Stimulated activated naive CD4-positive, alpha-beta T cell treated with Interleukin-2 at 50 U/mL for 16 hours (primary cell): Measurements from ENCODE around the gene CMIP.
A peak's percentile ranks its signal among the peaks of the same experiment; 100 is the strongest.
"Not testable (repeated sequence)": the region's sequence is repeated elsewhere in the genome, so short reads cannot be mapped to it uniquely, and the experiment has no call there.

Experiments used
- DNase-seq: peaks from one replicate; lab custom pipeline; 2025; lab: John Stamatoyannopoulos, UW

Gene CMIP

DNA sequence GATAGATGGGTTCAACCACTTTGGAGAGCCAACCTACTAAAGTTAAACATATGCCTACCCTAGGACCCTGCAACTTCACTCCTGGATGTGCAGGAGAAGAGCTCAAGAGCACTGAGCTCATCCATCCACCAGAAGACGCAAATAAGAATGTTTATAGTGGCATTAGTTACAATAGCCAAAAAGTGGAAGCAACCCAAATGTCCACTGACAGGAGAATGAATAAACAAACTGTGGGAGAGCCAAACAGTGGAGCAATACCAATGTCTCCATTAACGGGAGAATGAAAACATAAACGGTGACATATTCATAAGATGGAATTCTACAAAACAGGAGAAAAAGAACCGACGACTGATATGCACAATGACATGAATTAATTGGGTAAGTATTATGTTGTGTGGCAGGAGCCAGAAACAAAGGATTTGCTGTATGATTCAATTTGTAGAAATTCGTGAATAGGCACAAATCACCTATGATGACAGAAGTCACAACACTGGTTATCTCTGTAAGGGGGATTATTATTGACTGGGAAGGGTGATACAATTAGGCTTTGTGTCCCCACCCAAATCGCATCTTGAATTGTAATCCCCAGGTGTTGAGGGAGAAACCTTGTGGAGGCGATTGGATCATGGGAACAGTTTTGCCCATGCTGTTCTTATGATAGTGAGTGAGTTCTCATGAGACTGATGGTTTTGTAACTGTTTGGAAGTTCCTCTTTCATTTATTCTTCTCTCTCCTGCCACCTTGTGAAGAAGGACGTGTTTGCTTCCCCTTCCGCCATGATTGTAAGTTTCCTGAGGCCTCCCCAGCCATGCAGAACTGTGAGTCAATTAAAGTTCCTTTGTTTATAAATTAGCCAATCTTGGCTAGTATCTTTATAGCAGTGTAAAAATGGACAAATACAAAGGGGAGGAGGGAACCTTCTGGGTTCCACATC lies 276.6 kb downstream of the CMIP start:
- no peak for DNase-seq

DNA sequence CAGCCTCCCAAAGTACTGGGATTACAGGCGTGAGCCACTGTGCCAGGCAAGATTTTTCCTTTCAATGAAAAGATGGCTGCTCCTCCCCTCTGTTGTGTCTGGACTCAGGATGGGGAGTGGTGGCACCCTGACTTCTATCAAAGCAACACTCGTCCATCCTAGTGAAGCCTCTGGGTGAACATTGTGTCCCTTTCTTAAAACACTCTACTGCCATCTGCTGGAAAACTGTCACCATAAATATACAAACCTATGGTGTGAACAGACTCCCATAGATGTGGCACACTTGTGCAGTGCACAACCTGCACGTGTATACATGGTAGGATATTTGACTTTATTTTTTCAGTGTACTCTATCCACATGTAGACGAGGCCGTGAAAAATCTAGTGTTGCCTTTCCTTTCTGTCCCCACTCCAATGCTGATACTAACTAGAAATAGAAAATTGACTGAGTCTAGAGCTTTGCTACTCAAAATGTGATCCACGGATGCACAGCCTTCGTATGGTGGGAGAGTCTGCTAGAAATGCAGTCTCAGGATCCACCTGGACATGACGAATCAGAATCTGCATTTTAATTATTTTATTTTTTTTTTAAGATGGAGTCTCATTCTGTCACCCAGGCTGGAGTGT lies 278.6 kb downstream of the CMIP start:
- no peak for DNase-seq

DNA sequence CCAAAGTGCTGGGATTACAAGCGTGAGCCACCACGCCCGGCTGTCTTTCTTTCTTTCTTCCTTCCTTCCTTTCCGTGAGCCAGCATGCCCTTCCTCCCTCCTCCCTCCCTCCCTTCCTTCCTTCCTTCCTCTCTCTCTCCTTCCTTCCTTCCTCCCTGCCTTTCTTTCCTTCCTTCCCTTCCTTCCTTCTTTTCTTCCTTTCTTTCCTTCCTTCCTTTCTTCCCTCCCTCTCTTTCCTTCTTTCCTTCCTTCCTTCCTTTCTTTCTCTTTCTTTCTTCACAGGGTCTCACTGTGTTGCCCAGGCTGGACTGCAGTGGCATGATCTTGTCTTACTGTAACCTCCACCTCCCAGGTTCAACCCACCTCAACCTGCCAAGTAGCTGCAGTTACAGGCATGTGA lies 283.8 kb downstream of the CMIP start:
- no peak for DNase-seq

DNA sequence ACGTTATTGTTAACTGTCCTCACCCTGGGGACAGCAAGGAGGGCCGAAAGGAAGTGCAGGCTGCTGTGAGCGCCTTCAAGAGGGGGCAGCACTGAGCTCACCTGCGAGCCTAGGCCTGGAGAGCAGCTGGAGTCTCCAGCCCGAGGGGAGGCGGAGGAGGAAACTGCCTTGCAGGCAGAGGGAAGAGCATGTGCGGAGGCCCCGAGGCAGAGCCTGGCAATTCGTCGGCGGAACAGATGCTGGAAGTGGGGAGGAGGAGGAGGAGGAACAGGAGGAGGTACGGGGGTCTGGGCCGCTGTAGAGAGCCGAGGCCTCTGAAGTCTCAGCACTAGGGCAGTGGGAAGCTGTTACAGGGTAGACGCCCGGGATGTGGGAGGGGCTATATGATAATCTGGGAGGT lies 284.8 kb downstream of the CMIP start:
- DNase-seq = no peak

DNA sequence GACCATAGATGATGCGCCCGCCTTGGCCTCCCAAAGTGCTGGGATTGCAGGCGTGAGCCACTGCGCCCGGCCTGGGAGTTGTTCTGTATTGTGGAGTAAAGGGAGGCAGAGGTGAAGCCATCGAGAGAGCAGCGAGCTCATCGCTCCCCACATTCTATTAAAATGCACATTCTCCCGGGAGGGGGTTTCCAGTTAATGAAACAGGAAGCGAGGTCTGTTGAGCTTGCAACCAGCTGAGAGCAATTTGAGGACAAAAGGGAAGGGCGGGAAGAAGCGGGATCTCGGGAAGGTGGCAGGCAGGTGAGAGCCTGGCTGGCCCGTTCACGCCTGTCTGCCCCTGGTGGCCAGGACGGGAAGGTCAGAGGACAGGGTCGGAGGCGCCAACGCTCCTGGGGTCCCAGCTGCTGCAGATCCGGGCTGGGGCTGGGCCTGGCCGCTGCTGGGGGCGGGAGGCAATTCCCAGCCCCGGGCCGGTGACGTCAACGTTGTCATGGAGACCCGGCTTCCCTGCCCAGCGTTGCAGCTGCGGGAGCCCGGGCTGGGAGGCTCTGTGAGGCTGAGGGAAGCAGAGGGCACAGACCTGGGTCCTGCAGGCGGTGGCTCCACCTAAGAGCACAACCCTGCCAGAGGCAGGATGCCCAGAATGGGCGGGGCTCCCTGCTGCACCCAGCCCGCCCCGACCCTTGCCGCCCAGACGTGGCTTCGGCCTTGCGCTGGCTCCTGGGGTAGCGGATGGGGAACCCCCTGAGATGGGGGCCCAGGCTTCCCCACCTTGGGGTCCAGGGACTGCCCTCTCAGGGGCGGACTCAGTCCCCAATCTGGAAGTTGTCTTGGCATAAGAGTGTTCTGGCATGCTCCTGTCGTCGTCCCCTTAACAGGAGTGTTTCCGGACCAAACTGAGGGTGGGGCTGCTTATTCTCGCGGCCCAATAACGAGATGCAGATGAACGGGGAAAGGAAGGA lies 285.8 kb downstream of the CMIP start:
- peak; percentile 56 for DNase-seq

DNA sequence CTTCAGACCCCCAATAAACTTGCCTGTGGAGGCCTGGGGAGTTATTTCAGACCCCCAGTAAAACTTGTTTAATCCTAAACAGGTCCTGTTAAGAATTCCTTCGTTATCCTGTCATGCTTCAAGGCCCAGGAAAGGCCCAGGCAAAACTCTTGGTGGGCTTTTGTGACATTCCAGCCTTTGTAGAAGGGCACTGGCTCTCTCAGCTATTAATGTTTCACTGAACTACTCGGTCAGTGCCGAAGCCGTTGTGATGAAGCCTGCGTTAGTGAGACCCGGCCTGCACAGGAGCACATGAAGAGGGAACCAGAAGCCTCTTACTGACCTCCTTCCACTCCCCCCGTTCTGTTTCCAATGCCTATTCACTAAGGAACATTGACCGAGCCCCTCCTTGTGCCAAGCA lies 287.0 kb downstream of the CMIP start:
- no peak for DNase-seq

DNA sequence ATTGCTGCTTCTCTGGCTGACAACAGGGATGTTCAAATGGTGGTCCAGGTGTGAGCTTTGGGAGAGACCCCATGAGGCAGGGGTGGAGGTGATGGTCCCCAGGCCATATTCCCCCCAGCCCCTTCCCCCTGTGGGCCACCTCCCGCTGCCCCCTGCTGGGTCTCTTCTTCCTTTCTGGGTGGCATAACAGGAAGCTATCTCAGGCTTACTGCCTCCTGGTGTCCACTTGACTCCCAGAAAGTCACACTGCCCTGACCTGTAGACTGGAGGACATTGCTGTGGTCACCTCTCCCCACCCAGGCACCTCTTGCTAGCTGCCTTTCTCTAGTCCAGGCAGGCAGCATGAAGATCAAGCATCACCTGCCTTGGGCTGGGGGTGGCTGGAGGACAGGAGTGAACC lies 288.1 kb downstream of the CMIP start:
- DNase-seq = no peak

DNA sequence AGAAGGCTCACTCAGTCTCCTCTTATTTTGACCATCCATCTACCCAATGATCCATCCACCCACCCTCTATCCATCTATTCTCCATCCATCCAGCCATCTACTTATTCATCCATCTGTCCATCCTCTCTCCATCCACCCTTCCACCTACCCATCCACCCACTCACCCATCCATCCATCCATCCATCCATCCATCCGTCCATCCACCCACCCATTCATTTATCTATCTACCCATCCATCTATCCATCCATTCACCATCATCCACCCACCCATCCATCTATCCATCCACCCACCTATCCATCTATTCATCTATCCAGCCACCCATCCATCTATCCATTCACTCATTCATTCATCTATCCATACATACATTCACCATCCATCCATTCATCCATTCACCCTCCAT lies 288.7 kb downstream of the CMIP start:
- DNase-seq = no peak

DNA sequence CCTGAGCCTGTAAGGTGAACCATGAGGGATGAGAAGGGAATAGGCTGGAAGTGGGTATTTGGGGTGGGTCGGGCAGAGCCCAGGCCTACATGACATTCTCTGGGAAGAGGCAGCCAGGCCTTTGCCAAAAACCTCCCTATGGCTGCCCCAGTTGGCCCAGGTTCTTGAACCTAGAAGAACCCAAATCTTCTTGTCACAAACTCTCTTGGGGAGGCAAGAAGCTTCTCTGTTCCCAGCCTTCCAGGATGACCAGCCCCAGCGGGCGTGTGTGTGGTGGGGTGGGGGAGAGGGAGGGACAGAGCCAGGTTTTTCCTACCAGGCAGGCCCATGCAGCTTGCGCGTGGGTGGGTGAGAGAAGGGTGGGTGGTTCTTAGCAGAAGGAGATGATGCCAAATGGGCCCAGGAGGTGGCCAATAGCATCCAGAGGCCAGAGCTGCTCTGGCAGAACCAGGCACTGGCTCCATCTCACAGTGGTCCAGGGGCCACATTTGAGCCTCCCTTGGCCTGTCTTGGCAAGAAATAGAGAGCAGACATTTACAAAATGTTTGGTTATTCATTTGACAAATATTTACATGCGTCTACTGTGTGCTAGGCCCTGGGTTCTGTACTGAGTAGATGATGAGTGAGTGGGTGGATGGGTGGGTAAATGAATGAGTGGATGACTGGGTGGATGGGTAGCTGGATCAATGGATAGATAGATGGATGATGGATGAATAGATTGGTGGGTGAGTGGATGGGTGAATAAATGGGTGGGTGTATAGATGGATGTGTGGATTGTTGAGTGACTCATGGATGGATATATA lies 290.2 kb downstream of the CMIP start:
- no peak for DNase-seq

DNA sequence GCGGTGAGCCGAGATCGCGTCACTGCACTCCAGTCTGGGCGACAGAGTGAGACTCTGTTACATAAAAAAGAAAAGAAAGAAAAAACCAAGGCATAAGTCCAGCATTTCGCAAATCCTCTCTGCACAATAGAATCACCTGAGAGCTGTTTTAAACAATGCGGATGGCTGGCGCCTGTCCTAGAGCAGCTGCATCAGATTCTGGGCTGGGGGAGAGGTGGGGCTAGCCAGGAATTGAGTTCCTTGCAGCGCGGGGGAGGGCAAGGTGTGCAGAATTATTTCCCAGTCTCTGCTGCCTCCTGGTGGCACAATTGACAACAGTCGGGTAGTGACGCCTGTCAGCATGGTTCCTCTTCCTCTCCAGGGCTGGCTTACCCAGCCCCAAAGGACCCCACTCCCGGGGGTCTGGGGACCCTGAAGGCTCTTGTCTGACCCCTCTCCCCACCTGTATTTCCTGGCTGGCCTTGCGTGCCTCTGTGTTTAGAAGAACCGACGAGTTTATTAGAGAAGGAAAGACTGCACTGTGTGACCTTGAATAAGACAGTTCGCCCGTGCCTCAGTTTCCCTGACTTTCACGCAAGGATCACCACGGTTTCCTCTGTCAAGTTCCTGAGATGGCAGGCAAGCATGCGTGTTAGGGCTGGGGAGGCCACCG lies 293.4 kb downstream of the CMIP start:
- DNase-seq = peak; percentile 76

DNA sequence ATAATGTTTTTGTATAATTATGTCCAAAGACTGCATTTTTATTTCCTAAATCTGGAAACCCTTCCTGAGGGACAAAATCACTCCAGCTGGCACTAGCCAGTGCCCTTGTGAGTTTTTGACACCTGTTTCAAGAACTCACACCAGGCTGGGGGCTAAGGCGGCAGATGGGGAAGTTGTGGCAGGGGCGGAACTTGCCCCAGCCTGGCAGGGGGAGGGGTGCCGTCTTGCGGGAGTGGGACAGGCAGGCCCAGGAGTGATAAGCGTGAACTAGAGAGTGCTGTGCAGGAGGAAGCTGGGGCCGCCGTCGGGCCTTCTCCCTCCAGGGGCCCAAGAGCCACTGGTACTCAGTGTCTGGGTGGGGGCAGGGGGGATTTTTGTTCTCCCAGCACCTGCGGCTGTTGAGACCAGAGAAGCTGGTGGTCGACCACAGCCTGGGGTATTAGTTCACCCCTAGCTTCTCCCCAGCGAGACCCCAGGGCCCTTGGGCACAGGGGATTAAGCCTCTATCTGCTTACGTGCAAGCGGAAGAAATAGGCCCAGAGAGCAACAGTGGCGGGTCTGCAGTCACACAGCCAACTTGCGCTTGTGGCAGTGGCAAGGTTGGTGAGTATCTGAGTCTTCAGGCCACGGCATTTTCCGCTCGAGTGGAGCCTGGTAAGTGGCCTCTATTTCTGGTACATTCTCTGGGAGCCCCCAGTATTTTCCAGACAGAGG lies 294.3 kb downstream of the CMIP start:
- DNase-seq = no peak

DNA sequence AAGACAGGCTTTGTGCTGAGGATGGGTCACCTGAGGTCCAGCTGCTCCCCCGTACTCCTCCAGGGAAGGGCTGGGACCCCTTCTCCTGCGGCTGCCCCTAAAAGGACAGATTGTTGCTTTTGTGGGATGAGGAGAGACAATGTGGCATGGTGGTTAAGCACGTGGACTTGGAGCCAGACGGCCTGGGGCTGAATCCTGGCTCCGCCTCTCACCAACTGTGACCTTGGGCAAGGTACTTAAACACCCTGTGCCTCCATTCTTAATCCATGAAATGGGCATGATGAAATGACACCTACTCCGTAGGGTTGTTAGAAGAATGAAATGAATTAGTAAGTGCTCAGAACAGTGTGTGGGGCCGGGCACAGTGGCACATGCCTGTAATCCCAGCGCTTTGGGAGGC lies 294.9 kb downstream of the CMIP start:
- no peak for DNase-seq

DNA sequence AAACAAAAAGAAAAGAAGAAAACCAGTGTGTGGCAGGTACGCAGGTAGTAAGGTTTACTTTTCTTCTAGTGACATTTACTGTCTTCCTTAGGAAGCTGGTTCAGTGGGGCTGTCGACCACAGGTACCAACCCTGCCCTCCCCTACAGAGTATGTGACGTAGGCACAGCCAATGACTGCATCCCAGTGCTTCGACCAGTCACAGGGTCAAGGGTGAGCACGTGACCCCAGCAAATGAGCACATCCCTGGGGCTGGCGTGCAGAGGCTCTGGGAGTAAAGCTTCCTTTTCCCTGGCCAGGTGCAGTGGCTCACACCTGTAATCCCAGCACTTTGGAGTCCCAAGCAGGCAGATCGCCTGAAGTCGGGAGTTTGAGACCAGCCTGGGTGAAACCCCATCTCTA lies 295.6 kb downstream of the CMIP start:
- no peak for DNase-seq

DNA sequence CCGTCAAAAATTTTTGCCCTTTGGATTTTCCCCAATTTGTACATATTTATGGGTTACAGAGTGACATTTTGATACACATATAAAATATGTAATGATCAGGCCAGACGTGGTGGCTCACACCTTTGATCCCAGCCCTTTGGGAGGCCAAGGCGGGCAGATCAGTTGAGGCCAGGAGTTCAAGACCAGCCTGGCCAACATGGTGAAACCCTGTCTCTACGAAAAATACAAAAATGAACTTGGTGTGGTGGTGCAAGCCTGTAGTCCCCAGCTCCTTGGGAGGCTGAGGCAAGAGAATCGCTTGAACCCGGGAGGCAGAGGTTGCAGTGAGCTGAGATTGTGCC lies 296.8 kb downstream of the CMIP start:
- DNase-seq = not testable (repeated sequence)

DNA sequence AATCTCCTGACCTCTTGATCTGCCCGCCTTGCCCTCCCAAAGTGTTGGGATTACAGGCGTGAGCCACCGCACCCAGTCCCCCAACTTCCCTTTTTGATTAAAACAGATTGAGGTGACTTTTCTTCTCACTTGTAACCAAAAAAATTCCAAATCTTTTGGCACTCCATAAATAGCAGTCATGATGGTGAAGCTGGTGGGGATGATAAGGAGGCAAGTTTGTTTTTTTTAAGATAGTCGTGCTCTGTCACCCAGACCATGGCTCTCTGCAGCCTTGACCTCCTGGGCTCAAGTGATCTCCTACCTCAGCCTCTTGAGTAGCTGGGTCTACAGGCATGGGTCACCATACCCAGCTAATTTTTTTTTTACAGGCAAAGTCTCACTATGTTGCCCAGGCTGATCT lies 299.8 kb downstream of the CMIP start:
- no peak for DNase-seq

DNA sequence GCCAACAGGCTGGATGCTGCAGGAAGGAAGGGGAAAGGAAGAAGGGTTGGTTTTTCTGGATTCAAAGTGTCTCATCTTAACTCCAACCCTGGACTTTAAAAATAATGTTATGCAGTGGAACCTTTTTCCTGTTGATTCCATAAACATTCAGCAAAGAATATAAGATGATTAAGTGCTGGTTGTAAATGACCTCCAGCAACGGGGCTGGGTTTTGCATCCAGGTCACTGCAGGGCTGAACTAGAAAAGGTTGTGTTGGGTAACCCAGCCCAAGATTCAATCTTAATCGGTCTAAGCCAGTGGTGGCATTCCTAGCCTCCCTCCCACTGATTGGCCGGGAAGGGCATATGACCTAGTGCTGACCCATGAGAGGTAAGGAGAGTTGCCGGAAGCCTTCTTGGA lies 300.3 kb downstream of the CMIP start:
- no peak for DNase-seq

DNA sequence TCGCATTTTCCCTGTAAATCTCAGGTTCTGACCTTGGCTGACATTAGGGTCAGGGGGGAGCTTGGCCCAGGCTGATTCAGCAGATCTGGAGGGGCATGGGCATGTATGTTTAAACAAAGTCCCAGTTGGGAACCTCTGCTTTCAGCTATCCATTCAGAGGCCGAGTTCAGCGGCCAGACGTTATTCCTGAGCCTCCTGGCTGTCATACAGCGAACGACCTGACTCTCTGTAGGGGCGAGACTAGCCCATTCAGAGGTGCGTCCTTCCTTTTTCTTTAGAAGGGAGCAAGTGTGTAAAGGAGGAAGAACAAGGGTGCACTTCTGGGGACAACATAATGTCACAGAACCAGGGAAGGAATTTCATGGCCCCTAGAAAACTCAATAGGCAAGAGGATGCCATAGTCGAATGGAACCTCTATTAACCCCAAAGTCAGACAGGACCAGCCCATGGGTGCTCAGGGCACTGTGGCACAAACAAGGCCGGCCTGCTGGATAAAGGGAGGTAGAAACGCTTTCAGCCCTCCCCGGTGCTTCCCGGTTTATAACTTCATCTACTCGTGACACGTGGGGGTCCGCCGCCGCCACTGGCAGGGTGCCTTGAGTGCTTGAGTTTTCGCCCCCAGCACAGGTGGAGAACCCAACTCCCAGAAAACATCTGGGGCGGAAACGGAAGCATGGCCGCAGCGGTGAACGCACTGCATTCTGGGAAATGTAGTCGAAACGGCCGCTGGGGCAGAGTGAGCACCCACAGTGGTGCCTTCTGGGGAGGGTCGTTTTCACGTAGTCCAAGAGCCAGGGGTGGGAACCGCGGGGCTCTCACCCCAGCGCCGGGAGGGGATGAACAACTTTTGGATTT lies 301.3 kb downstream of the CMIP start:
- DNase-seq = peak; percentile 70

DNA sequence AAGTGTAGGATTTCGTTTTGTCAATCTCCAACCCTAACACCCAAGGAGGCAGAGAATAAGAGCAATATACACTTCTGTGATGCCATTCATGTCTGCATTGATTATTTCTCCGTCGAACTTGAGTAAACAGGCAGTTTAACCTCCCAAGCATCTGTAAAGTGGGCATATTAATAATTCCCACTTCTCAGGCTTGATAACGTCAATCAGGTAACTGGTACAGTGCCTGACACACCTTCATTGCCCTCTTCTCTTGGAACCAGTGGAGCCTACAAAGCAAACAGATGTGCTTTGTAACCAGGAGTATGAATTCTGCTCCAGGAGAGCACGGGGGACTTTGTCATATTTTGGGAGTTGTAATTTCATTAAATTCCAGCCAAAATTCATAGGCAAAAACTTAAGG lies 302.0 kb downstream of the CMIP start:
- no peak for DNase-seq

DNA sequence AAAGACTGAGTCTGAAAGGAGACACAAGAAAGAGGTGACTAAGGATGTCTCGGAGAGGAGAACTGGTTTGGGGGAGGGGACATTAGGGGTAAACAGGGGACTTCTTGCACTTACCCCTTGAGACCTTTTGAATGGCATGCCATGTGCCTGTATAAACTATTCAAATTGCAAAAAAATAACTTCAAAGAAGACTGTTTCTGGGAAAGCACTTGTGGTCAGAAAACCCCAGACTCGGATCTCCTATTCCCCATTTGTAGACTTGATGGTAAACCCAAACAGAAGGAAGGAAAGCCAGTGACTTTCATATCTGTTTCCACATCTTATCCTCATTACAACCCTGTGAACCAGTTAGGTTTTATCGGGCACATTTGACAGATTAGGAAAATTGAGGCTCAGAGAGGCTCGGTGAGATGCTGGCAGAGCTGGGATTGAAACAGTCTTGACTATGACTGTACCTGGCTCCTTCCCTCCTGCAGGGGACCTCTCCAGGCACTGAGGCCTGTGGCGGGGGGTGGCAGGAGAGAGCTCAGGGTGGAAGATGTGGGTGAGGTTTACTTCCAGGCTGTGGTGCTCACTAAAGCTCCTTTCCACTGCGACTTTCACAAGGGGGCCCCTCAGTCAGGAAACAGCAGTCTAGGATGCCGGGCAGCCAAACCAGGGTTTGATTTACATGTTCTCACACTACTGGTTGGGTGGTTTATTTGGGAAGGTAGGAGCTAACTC lies 304.0 kb downstream of the CMIP start:
- DNase-seq = no peak
